GM20431 (cell line): ENCODE measurements around the gene DRAM1.
"Not testable (repeated sequence)": the region's sequence is repeated elsewhere in the genome, so short reads cannot be mapped to it uniquely, and the experiment has no call there.

Experiments used
- in situ Hi-C: fragments of 300-500 bp; cut with MseI, MboI; formaldehyde crosslinking; loops from one replicate; pipeline ENCODE4 v1.15.0; 2020; ENCODE audit warnings: low sequenced_read_pairs; ENCODE audit not compliant: unreplicated experiment

DRAM1 gene

GRCh38 chr12:101891462-101891971, 14.1 kb downstream of the DRAM1 start:
- in situ Hi-C loops: no loop called here

- in situ Hi-C loops: no loop called here
These were observed 15.4 kb downstream of the DRAM1 start for GRCh38 chr12:101892794-101893193.

- in situ Hi-C loops: no loop called here
These were observed 24.4 kb downstream of the DRAM1 start for GRCh38 chr12:101901777-101902176.

- in situ Hi-C loops: no loop called here
These were observed 25.3 kb downstream of the DRAM1 start for GRCh38 chr12:101902641-101903040.

GRCh38 chr12:101906226-101906625, 28.8 kb downstream of the DRAM1 start:
- in situ Hi-C loops: no loop called here

GRCh38 chr12:101908395-101908794, 31.0 kb downstream of the DRAM1 start:
- in situ Hi-C loops: no loop called here

GRCh38 chr12:101909646-101910045, 32.3 kb downstream of the DRAM1 start:
- in situ Hi-C loops: no loop called here

- in situ Hi-C loops: no loop called here
These were observed 38.5 kb downstream of the DRAM1 start for GRCh38 chr12:101915841-101916240.

- in situ Hi-C loops: not testable (repeated sequence)
These were observed 41.4 kb downstream of the DRAM1 start for GRCh38 chr12:101918805-101919204.

- in situ Hi-C loops: no loop called here
These were observed 42.1 kb downstream of the DRAM1 start for GRCh38 chr12:101919447-101919846.

GRCh38 chr12:101920906-101921305, 43.5 kb downstream of the DRAM1 start:
- in situ Hi-C loops: no loop called here

GRCh38 chr12:101923045-101923718, 45.8 kb downstream of the DRAM1 start:
- in situ Hi-C loops: no loop called here

- in situ Hi-C loops: loop anchor here (25.0 kb wide), 2 partner anchors 563 to 838 kb away; partner anchors contain the start of gene IGF1
These were observed 47.2 kb downstream of the DRAM1 start for GRCh38 chr12:101924618-101925017.

- in situ Hi-C loops: loop anchor here (25.0 kb wide), 2 partner anchors 562 to 837 kb away; partner anchors contain the start of gene IGF1
These were observed 48.0 kb downstream of the DRAM1 start for GRCh38 chr12:101925361-101925760.

- in situ Hi-C loops: loop anchor here (25.0 kb wide), 2 partner anchors 561 to 836 kb away; partner anchors contain the start of gene IGF1
These were observed 48.6 kb downstream of the DRAM1 start for GRCh38 chr12:101925935-101926334.

GRCh38 chr12:101927036-101927435, 49.7 kb downstream of the DRAM1 start:
- in situ Hi-C loops: loop anchor here (25.0 kb wide), 2 partner anchors 560 to 835 kb away; partner anchors contain the start of gene IGF1

- in situ Hi-C loops: loop anchor here (25.0 kb wide), 2 partner anchors 559 to 834 kb away; partner anchors contain the start of gene IGF1
These were observed 50.6 kb downstream of the DRAM1 start for GRCh38 chr12:101927999-101928398.

GRCh38 chr12:101928556-101928955, 51.2 kb downstream of the DRAM1 start:
- in situ Hi-C loops: loop anchor here (25.0 kb wide), 2 partner anchors 559 to 834 kb away; partner anchors contain the start of gene IGF1

GRCh38 chr12:101929365-101930041, 52.1 kb downstream of the DRAM1 start:
- in situ Hi-C loops: loop anchor here (25.0 kb wide), 2 partner anchors 558 to 833 kb away; partner anchors contain the start of gene IGF1

GRCh38 chr12:101931498-101932326, 54.3 kb downstream of the DRAM1 start:
- in situ Hi-C loops: loop anchor here (25.0 kb wide), 2 partner anchors 556 to 831 kb away; partner anchors contain the start of gene IGF1
